Mesenchymal stem cell (in vitro differentiated cells and primary cell): ENCODE measurements around the gene PRKCA.

Source experiments
- DNase-seq: peaks from one replicate; pipeline ENCODE4 v3.0.0-alpha.2; 2013
- H2AFZ ChIP-seq: one replicate; pipeline ENCODE4 v1.6.1; 2013; ENCODE audit warnings: low read depth, mild to moderate bottlenecking, control low read depth, inconsistent platforms, low read length, moderate library complexity
- H2AK5ac ChIP-seq: 2 replicates; pipeline ENCODE4 v1.6.1; 2013; ENCODE audit warnings: low read length, moderate library complexity, mild to moderate bottlenecking, inconsistent platforms; ENCODE audit not compliant: severe bottlenecking
- H2BK120ac ChIP-seq: one replicate; pipeline ENCODE4 v1.6.1; 2013; ENCODE audit warnings: low read depth, mild to moderate bottlenecking, inconsistent platforms, low read length, moderate library complexity
- H2BK12ac ChIP-seq, 2 experiments: one replicate each; pipeline ENCODE4 v1.6.1; 2013; ENCODE audit warnings: inconsistent platforms in 2 of 2, low read length in 2 of 2, mild to moderate bottlenecking in 2 of 2, moderate library complexity in 2 of 2, control low read depth in 1 of 2
- H2BK15ac ChIP-seq: one replicate; pipeline ENCODE4 v1.6.1; 2013; ENCODE audit warnings: mild to moderate bottlenecking, low read depth, inconsistent platforms; ENCODE audit not compliant: poor library complexity, severe bottlenecking
- H2BK5ac ChIP-seq: 2 replicates; pipeline ENCODE4 v1.6.1; 2013; ENCODE audit warnings: low read depth, mild to moderate bottlenecking, low read length, control low read depth, inconsistent platforms; ENCODE audit not compliant: poor library complexity, severe bottlenecking
- H3K14ac ChIP-seq, 2 experiments: one replicate each; pipeline ENCODE4 v1.6.1; 2013; ENCODE audit warnings: inconsistent platforms in 2 of 2, low read length in 2 of 2, control low read depth in 1 of 2, mild to moderate bottlenecking in 1 of 2, moderate library complexity in 1 of 2
- H3K18ac ChIP-seq, 2 experiments: one replicate each; pipeline ENCODE4 v1.6.1; 2013; ENCODE audit warnings: inconsistent platforms in 2 of 2, low read length in 2 of 2, control low read depth in 1 of 2, low read depth in 1 of 2, mild to moderate bottlenecking in 1 of 2
- H3K23ac ChIP-seq, 2 experiments: one replicate each; pipeline ENCODE4 v1.6.1; 2013; ENCODE audit warnings: inconsistent platforms in 2 of 2, low read length in 2 of 2, mild to moderate bottlenecking in 2 of 2, moderate library complexity in 2 of 2, control low read depth in 1 of 2
- H3K27ac ChIP-seq: 2 replicates; pipeline ENCODE4 v1.5.1; 2013; ENCODE audit warnings: mild to moderate bottlenecking, moderate library complexity, low read length, control low read depth, inconsistent platforms; ENCODE audit not compliant: poor library complexity, severe bottlenecking
- H3K27me3 ChIP-seq, 2 experiments: 2 replicates each; pipeline versions ENCODE4 v1.6.1 to v1.7.0; 2013; ENCODE audit warnings: low read length in 2 of 2, mild to moderate bottlenecking in 2 of 2, moderate library complexity in 2 of 2, control low read depth in 1 of 2, inconsistent platforms in 1 of 2; ENCODE audit not compliant: control insufficient read depth in 1 of 2, insufficient read depth in 1 of 2
- H3K36me3 ChIP-seq, 2 experiments: 2 replicates each; pipeline versions ENCODE4 v1.6.1 to v1.7.0; 2013; ENCODE audit warnings: low read length in 2 of 2, control low read depth in 1 of 2, inconsistent platforms in 1 of 2, low read depth in 1 of 2, mild to moderate bottlenecking in 1 of 2; ENCODE audit not compliant: insufficient read depth in 2 of 2, control insufficient read depth in 1 of 2
- H3K4ac ChIP-seq, 2 experiments: one replicate each; pipeline ENCODE4 v1.6.1; 2013; ENCODE audit warnings: inconsistent platforms in 2 of 2, low read length in 2 of 2, mild to moderate bottlenecking in 2 of 2, moderate library complexity in 2 of 2, control low read depth in 1 of 2, low read depth in 1 of 2
- H3K4me1 ChIP-seq: 2 replicates; pipeline ENCODE4 v1.6.1; 2013; ENCODE audit warnings: low read depth, low read length, control low read depth; ENCODE audit not compliant: control insufficient read depth, insufficient read depth
- H3K4me2 ChIP-seq: 2 replicates; pipeline ENCODE4 v1.6.1; 2013; ENCODE audit warnings: low read length, mild to moderate bottlenecking, inconsistent platforms; ENCODE audit not compliant: poor library complexity, severe bottlenecking
- H3K4me3 ChIP-seq, 2 experiments: 2 replicates each; pipeline versions ENCODE4 v1.5.1 to v1.7.0; 2013; ENCODE audit warnings: low read length in 2 of 2, mild to moderate bottlenecking in 2 of 2, control low read depth in 1 of 2, low read depth in 1 of 2; ENCODE audit not compliant: insufficient read depth in 1 of 2
- H3K79me1 ChIP-seq: replicated peaks from 2 replicates; pipeline ENCODE4 v1.6.1; 2013; ENCODE audit warnings: mild to moderate bottlenecking, control low read depth, low read length, inconsistent platforms; ENCODE audit not compliant: poor library complexity, severe bottlenecking
- H3K9ac ChIP-seq: 2 replicates; pipeline ENCODE4 v1.7.0; 2013; ENCODE audit warnings: mild to moderate bottlenecking, low read length, moderate library complexity
- H3K9me3 ChIP-seq: 2 replicates; pipeline ENCODE4 v1.7.0; 2013; ENCODE audit warnings: mild to moderate bottlenecking, low read length; ENCODE audit not compliant: control insufficient read depth
- H4K8ac ChIP-seq: one replicate; pipeline ENCODE4 v1.6.1; 2013; ENCODE audit warnings: inconsistent platforms, mild to moderate bottlenecking, low read length, moderate library complexity
- H4K91ac ChIP-seq: one replicate; pipeline ENCODE4 v1.6.1; 2013; ENCODE audit warnings: mild to moderate bottlenecking, low read length, inconsistent platforms
- WGBS: methylation state at CpG from one replicate; pipeline ENCODE4 v1.1.7; 2013; ENCODE audit warnings: mixed read lengths; 5-methylcytosine and 5-hydroxymethylcytosine counted together

The PRKCA gene

DNA sequence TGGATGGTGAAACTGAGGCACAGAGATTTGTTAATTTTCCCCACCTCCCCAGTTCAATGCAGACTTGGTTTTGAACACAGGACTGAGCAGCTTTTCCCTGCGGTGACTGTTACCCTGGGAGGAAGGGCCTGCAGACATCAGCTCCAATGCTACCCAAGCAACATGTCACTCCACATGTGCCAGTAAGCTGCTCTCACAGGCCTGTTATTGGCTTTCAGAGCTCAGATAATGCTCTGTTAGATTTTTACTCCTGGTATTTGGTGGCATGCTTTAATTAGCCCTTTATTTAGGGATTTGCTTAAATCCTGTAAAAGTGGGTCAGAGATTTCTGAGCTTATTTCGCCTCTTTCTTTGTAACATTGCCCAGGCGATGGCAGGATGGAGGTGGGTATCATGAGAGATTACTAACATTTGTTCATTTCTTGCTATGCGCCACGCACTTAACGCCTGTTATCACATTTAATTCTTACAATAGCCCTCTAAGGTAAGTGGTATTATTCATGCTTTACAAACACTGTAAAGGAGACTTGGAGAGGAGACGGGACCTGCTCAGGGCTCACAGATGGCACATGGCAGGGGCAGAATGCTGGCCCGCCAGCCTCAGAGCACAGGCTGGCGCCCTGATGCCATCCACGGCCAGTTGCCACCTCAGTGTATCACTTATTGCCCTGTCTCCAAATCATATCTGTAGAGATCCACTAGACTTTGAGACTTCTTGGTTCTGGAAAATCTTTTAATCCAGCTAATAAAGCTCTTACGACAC lies 448.5 kb downstream of the PRKCA start:
- Histone ChIP-seq H3K36me3 (peaks cover 33 to 60% of the 10 kb centered on the region in 2 experiments), H2BK12ac (no peak overlapping the region), H3K27ac (no peak overlapping the region), H3K9me3 (no peaks in the 10 kb centered on the region), H2BK120ac (no peak overlapping the region), H3K4me1 (peaks cover 1% of the 10 kb centered on the region), H4K91ac (no peak overlapping the region), H3K14ac (no peak overlapping the region), H2AK5ac (no peak overlapping the region), H3K27me3 (no peaks in the 10 kb centered on the region), H2AFZ (no peak overlapping the region), H2BK5ac (no peak overlapping the region), H3K9ac (no peak overlapping the region), H3K18ac (no peak overlapping the region), H4K8ac (no peak overlapping the region), H3K79me1 (peaks cover 8% of the 10 kb centered on the region), H3K23ac (no peak overlapping the region), H3K4ac (no peak overlapping the region), H3K4me3 (no peak overlapping the region), H3K4me2 (no peak overlapping the region), H2BK15ac (no peak overlapping the region)
- WGBS, result 94% methylated on average over 11 of the region's 11 CpGs
- no peak for DNase-seq

- no peak for DNase-seq
- H2BK5ac ChIP-seq, result no peak overlapping the region
- no peak overlapping the region for H3K18ac ChIP-seq
- H3K4ac ChIP-seq, result no peak overlapping the region
- H3K9ac ChIP-seq, result no peak overlapping the region
- H2BK120ac ChIP-seq, result no peak overlapping the region
- H4K91ac ChIP-seq, result no peak overlapping the region
- H2BK15ac ChIP-seq, result no peak overlapping the region
- H3K36me3 ChIP-seq, result peaks cover 33 to 63% of the 10 kb centered on the region in 2 experiments
- H3K4me2 ChIP-seq, result no peak overlapping the region
- no peak overlapping the region for H3K27ac ChIP-seq
- no peak overlapping the region for H3K14ac ChIP-seq
- peaks cover 6% of the 10 kb centered on the region for H3K79me1 ChIP-seq
- peaks cover 1% of the 10 kb centered on the region for H3K4me1 ChIP-seq
- no peak overlapping the region for H3K23ac ChIP-seq
- H4K8ac ChIP-seq, result no peak overlapping the region
- H3K9me3 ChIP-seq, result no peaks in the 10 kb centered on the region
- 87% methylated on average over 3 of the region's 3 CpGs for WGBS
- no peak overlapping the region for H3K4me3 ChIP-seq
- no peak overlapping the region for H2AK5ac ChIP-seq
- no peak overlapping the region for H2BK12ac ChIP-seq
- H3K27me3 ChIP-seq, result no peaks in the 10 kb centered on the region
- no peak overlapping the region for H2AFZ ChIP-seq
Observed at GRCh38 chr17:66751771-66752170, 449.4 kb downstream of the PRKCA start.

GRCh38 chr17:66752411-66752810 lies 450.0 kb downstream of the PRKCA start:
- H3K27me3 ChIP-seq, result no peaks in the 10 kb centered on the region
- no peak overlapping the region for H2AFZ ChIP-seq
- H2BK120ac ChIP-seq, result no peak overlapping the region
- H2BK15ac ChIP-seq, result no peak overlapping the region
- WGBS, result 97% methylated on average over 3 of the region's 3 CpGs
- H2AK5ac ChIP-seq, result no peak overlapping the region
- H3K18ac ChIP-seq, result no peak overlapping the region
- no peak overlapping the region for H3K14ac ChIP-seq
- peaks cover 1% of the 10 kb centered on the region for H3K4me1 ChIP-seq
- H3K79me1 ChIP-seq, result peaks cover 3% of the 10 kb centered on the region
- H4K91ac ChIP-seq, result no peak overlapping the region
- DNase-seq, result no peak
- H3K4ac ChIP-seq, result no peak overlapping the region
- H3K36me3 ChIP-seq, result peaks cover 33 to 60% of the 10 kb centered on the region in 2 experiments
- H2BK5ac ChIP-seq, result no peak overlapping the region
- no peak overlapping the region for H3K4me3 ChIP-seq
- no peak overlapping the region for H2BK12ac ChIP-seq
- no peak overlapping the region for H3K9ac ChIP-seq
- H3K4me2 ChIP-seq, result no peak overlapping the region
- no peaks in the 10 kb centered on the region for H3K9me3 ChIP-seq
- H4K8ac ChIP-seq, result no peak overlapping the region
- H3K23ac ChIP-seq, result no peak overlapping the region
- no peak overlapping the region for H3K27ac ChIP-seq

- Histone ChIP-seq H3K9me3 (no peaks in the 10 kb centered on the region), H2BK15ac (no peak overlapping the region), H3K4me1 (peaks cover 1% of the 10 kb centered on the region), H3K4me2 (no peak overlapping the region), H3K79me1 (peaks cover 3% of the 10 kb centered on the region), H3K14ac (no peak overlapping the region), H3K27ac (no peak overlapping the region), H2BK12ac (no peak overlapping the region), H3K4ac (no peak overlapping the region), H2AFZ (no peak overlapping the region), H2BK5ac (no peak overlapping the region), H3K27me3 (no peaks in the 10 kb centered on the region), H2AK5ac (no peak overlapping the region), H3K9ac (no peak overlapping the region), H3K23ac (no peak overlapping the region), H3K4me3 (no peak overlapping the region), H2BK120ac (no peak overlapping the region), H3K36me3 (peaks cover 35 to 53% of the 10 kb centered on the region in 2 experiments), H4K8ac (no peak overlapping the region), H4K91ac (no peak overlapping the region), H3K18ac (no peak overlapping the region)
- DNase-seq, result no peak
- 76% methylated on average over 8 of the region's 11 CpGs for WGBS
Observed at GRCh38 chr17:66753126-66753920, 450.9 kb downstream of the PRKCA start.
